Esophagus (tissue), 2 donors: Measurements from ENCODE around the gene FHL2. TPM values are rescaled to one million over a fixed set of nuclear protein-coding genes. Genes with fewer than 3 reads are reported as not detected.

Experiments
- H3K27ac ChIP-seq, 2 donors: one replicate each; pipeline ENCODE4 v1.5.1; 2013; ENCODE audit warnings: low read depth in 2 of 2, mild to moderate bottlenecking in 2 of 2, inconsistent platforms in 1 of 2, low read length in 1 of 2, moderate library complexity in 1 of 2
- H3K27me3 ChIP-seq, 2 donors: one replicate each; pipeline ENCODE4 v1.6.1; 2013; ENCODE audit warnings: low read length in 2 of 2, control low read depth in 1 of 2, mild to moderate bottlenecking in 1 of 2; ENCODE audit not compliant: insufficient read depth in 2 of 2, control insufficient read depth in 1 of 2
- H3K36me3 ChIP-seq, 2 donors: one replicate each; pipeline ENCODE4 v1.6.1; 2013; ENCODE audit warnings: low read length in 1 of 2; ENCODE audit not compliant: control insufficient read depth in 2 of 2, insufficient read depth in 2 of 2
- H3K4me1 ChIP-seq, 2 donors: one replicate each; pipeline ENCODE4 v1.6.1; 2013; ENCODE audit warnings: low read length in 1 of 2; ENCODE audit not compliant: control insufficient read depth in 2 of 2, insufficient read depth in 2 of 2
- H3K4me3 ChIP-seq, 2 donors: one replicate each; pipeline ENCODE4 v1.5.1; 2013; ENCODE audit warnings: low read length in 2 of 2, mild to moderate bottlenecking in 2 of 2, low read depth in 1 of 2, moderate library complexity in 1 of 2
- H3K9me3 ChIP-seq, 2 donors: one replicate each; pipeline ENCODE4 v1.6.1; 2013; ENCODE audit warnings: mild to moderate bottlenecking in 2 of 2, low read depth in 1 of 2, low read length in 1 of 2, moderate library complexity in 1 of 2; ENCODE audit not compliant: control insufficient read depth in 2 of 2, insufficient read depth in 1 of 2
- WGBS, 2 donors: extraction: QIAGEN DNeasy Blood & Tissue Kit; methylation state at CpG; one replicate each; pipeline ENCODE4 v1.1.7; 2013; 5-methylcytosine and 5-hydroxymethylcytosine counted together
- polyA plus RNA-seq, 2 donors: library from polyadenylated mRNA; stranded (reverse); fragments of 200-250 nt; gene quantifications; one replicate each; pipeline ENCODE4 v1.2.3, GENCODE V29; 2013
- donor health status: healthy with polysubstance abuse.
- donor health status: Bipolar disorder and iron deficiency.

The FHL2 gene, protein sequence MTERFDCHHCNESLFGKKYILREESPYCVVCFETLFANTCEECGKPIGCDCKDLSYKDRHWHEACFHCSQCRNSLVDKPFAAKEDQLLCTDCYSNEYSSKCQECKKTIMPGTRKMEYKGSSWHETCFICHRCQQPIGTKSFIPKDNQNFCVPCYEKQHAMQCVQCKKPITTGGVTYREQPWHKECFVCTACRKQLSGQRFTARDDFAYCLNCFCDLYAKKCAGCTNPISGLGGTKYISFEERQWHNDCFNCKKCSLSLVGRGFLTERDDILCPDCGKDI
- polyA plus RNA-seq = 10 to 100 TPM; 17.6 to 55.5 TPM

DNA sequence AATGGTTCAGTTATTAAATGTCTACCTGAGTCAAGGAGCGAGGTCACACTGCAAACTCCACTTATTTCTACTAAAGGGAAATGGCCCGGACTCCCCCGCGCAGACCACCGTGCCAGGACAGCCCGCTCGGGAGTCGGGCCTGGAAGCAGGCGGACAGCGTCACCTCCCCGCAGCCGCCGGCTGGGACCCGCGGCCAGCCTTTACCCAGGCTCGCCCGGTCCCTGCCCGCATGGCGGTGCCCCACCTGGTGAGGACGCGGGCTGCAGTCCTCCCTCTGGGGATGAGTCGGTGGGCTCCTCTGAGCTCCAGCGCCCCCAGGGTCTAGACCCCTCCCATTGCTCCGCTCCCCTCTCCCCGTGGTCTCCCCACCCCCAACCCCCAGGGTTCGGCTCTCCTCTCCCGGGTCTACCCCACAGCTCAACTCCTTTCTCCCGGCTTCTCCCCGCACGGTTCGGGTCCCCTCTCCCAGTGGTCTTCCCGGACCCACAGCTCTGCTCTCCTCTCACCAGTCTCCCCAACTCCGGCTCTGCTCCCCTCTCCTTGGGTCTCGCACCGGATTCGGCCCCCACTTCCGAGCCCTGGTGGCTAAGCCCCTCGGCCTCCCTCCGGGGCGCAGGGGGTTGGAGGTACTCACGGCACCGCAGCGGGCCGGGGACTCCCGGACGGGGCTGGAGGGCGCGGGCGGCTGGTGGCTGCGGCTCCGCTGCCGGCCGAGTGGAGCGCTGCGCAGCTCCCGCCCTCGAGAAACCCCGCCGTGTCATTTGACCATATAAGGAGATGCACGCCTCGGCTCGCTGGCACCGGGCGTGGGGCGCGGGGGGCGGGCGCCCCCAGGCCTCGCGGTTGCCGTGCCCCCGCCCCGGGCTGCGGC, at the start of gene FHL2:
TSS of gene FHL2 (minus strand) at position 716 of the 871 bp plus-strand sequence. CDS start 12,535 bp downstream, outside the sequence.
- H3K27me3 ChIP-seq = no peaks in the 10 kb centered on the region
- 1 to 2% methylated on average over 74 of the region's 74 CpGs for WGBS, 2 donors
- peak within 1 kb of the TSS; percentile 72 to 81 for H3K4me3 ChIP-seq
- no peaks in the 10 kb centered on the region for H3K36me3 ChIP-seq
- peaks cover 3 to 9% of the 10 kb centered on the region in 2 donors for H3K4me1 ChIP-seq
- H3K27ac ChIP-seq = peak within 1 kb of the TSS; percentile 81 to 91
- H3K9me3 ChIP-seq = no peaks in the 10 kb centered on the region

DNA sequence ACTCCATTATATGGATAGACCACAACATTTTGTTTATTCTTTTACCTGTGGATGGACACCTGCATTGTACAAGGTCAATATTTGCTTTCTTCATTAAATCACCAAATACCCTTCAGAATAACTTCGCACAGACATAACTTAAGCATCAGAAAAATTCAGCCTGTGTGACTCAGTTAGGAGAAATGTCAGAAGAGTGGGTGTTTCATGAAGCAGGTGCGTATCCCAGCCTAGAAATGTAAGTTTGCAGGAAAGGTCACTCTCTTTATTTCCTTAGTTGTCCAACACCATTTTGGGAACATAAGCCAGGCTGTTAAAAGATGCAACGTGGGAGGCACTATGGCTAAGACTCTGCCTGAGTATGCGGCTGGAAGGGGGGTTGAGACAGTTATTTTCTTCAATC, 48.6 kb upstream of the FHL2 start:
- H3K9me3 ChIP-seq = no peaks in the 10 kb centered on the region
- no peaks in the 10 kb centered on the region for H3K36me3 ChIP-seq
- H3K27me3 ChIP-seq = no peaks in the 10 kb centered on the region
- no peak overlapping the region for H3K4me3 ChIP-seq
- H3K4me1 ChIP-seq = no peaks in the 10 kb centered on the region
- no peak overlapping the region for H3K27ac ChIP-seq
- WGBS, 2 donors = 90 to 96% methylated on average over 4 of the region's 4 CpGs

DNA sequence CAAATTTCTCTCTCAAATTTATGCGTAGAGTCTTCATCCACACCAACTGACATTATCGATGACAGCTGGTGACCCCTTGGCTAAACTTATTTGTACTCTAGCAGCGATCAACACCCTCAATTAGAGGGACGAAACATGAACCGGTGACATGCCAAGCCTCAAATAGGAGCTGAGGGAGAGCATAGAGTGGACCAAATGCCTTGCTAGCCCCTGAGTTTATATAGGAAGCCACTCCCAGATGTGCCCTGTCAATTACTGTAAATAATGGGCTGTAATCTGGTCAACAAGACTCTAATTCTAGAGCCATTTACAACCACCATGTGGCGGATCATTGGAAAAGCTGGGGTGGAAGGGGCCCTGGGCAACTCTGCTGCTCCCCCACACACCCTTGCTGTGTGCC, 47.6 kb upstream of the FHL2 start:
- no peaks in the 10 kb centered on the region for H3K36me3 ChIP-seq
- 91 to 92% methylated on average over 6 of the region's 6 CpGs for WGBS, 2 donors

DNA sequence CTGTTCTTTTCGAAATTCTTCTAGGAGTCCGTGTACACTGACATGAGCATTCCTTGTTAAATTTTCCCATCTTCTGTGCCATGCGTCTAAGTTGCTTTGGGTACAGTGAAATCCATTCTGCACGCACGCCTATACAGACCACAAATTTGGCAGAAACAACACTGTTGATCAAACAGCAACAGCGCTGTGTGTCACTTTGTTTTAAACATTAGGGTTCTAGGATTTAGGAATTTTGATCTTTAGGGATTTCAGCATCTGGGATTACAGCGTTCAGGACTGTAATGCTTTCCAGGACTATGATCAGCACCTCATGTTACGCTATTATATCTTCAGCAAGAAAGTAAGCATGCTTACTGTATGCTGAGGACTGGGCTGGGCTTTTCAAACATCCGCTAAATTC, 47.1 kb upstream of the FHL2 start:
- 81 to 84% methylated on average over 9 of the region's 9 CpGs for WGBS, 2 donors

More for the DNA sequence above, 47.6 kb upstream of the FHL2 start:
- Histone ChIP-seq H3K27me3 (no peaks in the 10 kb centered on the region), H3K4me1 (no peaks in the 10 kb centered on the region), H3K4me3 (no peak overlapping the region), H3K27ac (no peak overlapping the region), H3K9me3 (no peaks in the 10 kb centered on the region)

DNA sequence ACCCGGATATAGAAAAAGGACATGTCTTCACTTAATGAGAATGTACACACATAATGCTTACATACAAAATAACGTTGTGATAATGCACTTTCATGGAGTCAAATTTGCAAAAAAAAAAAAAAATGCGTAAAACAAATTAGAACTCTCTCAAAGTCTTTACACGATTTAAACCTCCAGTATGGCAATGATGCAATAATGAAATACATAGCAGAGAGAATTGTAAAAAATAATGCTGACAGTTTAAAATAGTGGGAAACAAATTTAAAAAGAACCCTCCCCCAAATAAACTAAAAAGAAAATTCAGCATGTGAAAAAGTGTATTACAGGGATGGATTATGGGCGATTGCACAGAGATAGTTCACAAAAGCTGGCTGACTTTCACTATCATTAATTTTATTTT, 46.6 kb upstream of the FHL2 start:
- WGBS, 2 donors = 80 to 83% methylated on average over 5 of the region's 5 CpGs
- H3K9me3 ChIP-seq = no peaks in the 10 kb centered on the region
- no peaks in the 10 kb centered on the region for H3K36me3 ChIP-seq
- no peaks in the 10 kb centered on the region for H3K4me1 ChIP-seq
- H3K4me3 ChIP-seq = no peak overlapping the region
- no peaks in the 10 kb centered on the region for H3K27me3 ChIP-seq
- H3K27ac ChIP-seq = no peak overlapping the region

More for the DNA sequence above, 47.1 kb upstream of the FHL2 start:
- Histone ChIP-seq H3K9me3 (no peaks in the 10 kb centered on the region), H3K4me1 (no peaks in the 10 kb centered on the region), H3K27me3 (no peaks in the 10 kb centered on the region), H3K4me3 (no peak overlapping the region), H3K36me3 (no peaks in the 10 kb centered on the region), H3K27ac (no peak overlapping the region)

DNA sequence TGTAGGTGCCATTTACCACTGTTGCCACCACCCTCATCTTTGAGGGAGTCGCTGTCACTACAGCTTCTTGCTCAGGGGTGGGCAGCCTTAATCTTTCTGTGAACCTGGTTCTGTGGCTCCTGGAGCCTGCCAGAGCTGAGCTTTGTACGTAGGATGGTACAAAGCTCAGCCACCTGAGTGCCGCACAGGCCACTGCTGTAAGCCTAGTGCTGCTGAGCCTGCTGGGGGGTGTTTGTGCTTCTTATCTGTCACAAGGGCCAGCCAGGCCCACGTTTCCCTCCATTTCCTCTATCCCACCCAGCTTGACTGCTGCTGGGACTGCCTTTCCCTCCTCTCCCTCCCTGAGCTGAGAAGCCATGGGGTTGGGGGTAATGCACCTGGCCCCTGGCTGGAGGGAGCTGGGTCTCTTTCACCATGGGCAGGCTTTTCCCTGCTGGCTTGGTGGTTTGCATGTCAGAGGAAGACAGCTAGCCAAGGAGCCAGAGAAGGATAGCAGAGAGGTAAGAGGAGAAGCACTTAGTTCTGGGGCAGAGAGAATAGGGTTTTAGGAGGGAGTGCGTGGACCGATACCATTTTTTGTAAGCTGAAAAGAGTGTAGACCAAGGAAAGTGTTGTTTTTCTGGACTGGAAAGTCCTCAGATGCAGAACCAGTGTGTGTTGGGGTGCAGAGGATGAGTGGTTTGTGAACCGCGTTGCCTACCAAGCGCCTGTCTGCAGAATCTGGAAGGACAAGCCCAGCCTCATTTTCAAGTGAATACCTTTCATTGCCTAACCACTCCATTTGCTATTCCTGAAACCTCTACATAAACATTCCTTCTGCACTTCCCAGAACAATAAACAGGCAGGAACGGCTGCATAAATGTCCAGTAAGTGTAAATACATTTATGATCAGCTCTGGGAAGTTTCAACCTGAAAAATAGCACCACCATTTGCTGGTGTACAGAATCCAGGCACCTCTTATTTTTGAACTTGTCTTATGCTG, 45.1 kb upstream of the FHL2 start:
- no peaks in the 10 kb centered on the region for H3K4me1 ChIP-seq
- H3K36me3 ChIP-seq = no peaks in the 10 kb centered on the region
- H3K27ac ChIP-seq = no peak overlapping the region
- 74 to 77% methylated on average over 10 of the region's 10 CpGs for WGBS, 2 donors
- H3K9me3 ChIP-seq = no peaks in the 10 kb centered on the region
- H3K4me3 ChIP-seq = no peak overlapping the region
- H3K27me3 ChIP-seq = no peaks in the 10 kb centered on the region

DNA sequence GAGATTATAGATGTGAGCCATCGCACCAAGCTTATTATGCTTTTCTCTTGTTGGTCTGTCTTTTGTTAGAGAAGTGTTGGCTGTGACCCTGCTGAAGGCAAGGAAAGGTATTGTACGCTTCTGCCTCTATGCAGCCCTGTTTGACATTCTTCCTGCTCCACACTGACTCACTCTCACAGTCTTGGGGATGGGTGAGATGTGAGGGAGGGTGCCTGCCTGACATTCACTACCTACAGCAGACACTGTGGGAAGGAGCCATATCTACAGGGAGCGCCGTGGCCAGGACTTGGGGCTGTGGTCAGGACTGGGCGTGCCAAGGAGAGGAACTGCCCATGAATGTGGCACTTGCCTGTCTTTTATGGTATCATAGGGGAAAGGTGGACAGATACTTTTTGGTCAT, 43.9 kb upstream of the FHL2 start:
- Histone ChIP-seq H3K27me3 (no peaks in the 10 kb centered on the region), H3K9me3 (no peaks in the 10 kb centered on the region), H3K4me1 (no peaks in the 10 kb centered on the region), H3K4me3 (no peak overlapping the region), H3K27ac (no peak overlapping the region), H3K36me3 (no peaks in the 10 kb centered on the region)
- 94 to 95% methylated on average over 5 of the region's 5 CpGs for WGBS, 2 donors

DNA sequence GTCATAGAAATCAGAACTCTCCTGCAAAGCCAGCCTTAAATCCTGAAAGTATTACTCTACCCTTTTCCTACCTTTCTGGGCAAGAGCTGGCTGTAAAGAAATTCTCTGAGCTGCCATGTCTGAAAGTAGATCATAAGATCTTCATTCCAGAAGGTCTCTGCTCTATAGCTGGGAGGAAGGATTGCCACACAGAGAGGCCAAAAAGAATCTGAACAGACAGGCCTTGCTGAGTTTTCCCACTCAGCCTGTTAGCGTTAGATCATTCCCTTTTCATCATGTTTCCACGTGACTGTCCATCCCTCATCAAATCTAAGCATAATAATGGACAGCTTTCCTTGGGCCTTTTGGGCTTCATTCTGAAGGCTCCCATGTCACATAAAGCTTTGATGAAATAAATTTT, 43.2 kb upstream of the FHL2 start:
- H3K27me3 ChIP-seq = no peaks in the 10 kb centered on the region
- H3K36me3 ChIP-seq = no peaks in the 10 kb centered on the region
- H3K27ac ChIP-seq = no peak overlapping the region
- H3K9me3 ChIP-seq = no peaks in the 10 kb centered on the region
- no peak overlapping the region for H3K4me3 ChIP-seq
- no peaks in the 10 kb centered on the region for H3K4me1 ChIP-seq
- WGBS, 2 donors = 90 to 91% methylated on average over 2 of the region's 2 CpGs

DNA sequence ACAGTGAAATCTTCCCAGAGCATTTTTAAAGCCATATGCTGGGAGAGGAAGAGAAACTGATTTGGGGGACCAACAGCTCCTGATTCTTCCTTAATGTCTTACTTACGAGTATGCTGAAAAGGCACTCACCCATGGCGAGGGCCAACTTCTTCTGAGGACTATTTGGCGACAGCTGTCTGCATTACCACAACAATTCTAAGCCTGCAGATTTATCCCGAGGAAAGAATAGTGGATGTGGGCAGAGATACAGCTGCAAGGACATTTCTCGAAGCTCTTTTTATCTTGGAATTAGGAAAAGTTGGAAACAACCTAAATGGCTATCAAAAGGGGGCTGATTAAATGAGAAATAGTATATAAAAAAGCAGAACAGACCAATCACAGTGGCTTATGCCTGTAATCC, 40.3 kb upstream of the FHL2 start:
- Histone ChIP-seq H3K9me3 (no peaks in the 10 kb centered on the region), H3K4me3 (no peak overlapping the region), H3K27me3 (no peaks in the 10 kb centered on the region), H3K27ac (no peak overlapping the region), H3K36me3 (no peaks in the 10 kb centered on the region), H3K4me1 (no peaks in the 10 kb centered on the region)
- 65 to 71% methylated on average over 5 of the region's 5 CpGs for WGBS, 2 donors
